NCI-H2196 treated with DMSO at 0.1 percent for 48 hours (cell line): Measurements from ENCODE around the gene CDK9.
"Not testable (repeated sequence)": the region's sequence is repeated elsewhere in the genome, so short reads cannot be mapped to it uniquely, and the experiment has no call there.

Experiments used
- DNase-seq: peaks from one replicate; lab custom pipeline; 2025; ENCODE audit not compliant: unreplicated experiment; lab: John Stamatoyannopoulos, UW

CDK9 gene

GRCh38 chr9:127817881-127818434 is 32.1 kb downstream of the CDK9 start:
- no peak for DNase-seq

- no peak for DNase-seq
Measured at GRCh38 chr9:127818574-127818973, 32.7 kb downstream of the CDK9 start.

- no peak for DNase-seq
Measured at GRCh38 chr9:127822108-127822507, 36.3 kb downstream of the CDK9 start.

GRCh38 chr9:127825319-127826051 is 39.7 kb downstream of the CDK9 start:
- DNase-seq = no peak

- no peak for DNase-seq
Measured at GRCh38 chr9:127826253-127826913, 40.5 kb downstream of the CDK9 start.

- DNase-seq = no peak
Measured at GRCh38 chr9:127828262-127829031, 42.6 kb downstream of the CDK9 start.

GRCh38 chr9:127829205-127829906 is 43.5 kb downstream of the CDK9 start:
- DNase-seq = no peak

- no peak for DNase-seq
Measured at GRCh38 chr9:127832248-127832647, 46.4 kb downstream of the CDK9 start.

GRCh38 chr9:127833555-127833954 is 47.7 kb downstream of the CDK9 start:
- no peak for DNase-seq

- DNase-seq = no peak
Measured at GRCh38 chr9:127835991-127836516, 50.2 kb downstream of the CDK9 start.

GRCh38 chr9:127836561-127836960 is 50.7 kb downstream of the CDK9 start:
- DNase-seq = not testable (repeated sequence)

GRCh38 chr9:127837346-127837745 is 51.5 kb downstream of the CDK9 start:
- DNase-seq = no peak

GRCh38 chr9:127838375-127839078 is 52.7 kb downstream of the CDK9 start:
- no peak for DNase-seq
